Islet precursor cell (in vitro differentiated cells): ENCODE data around the gene C11orf21.
"Not testable (repeated sequence)": the region's sequence is repeated elsewhere in the genome, so short reads cannot be mapped to it uniquely, and the experiment has no call there.

ENCODE experiments used
- DNase-seq: peaks from one replicate; pipeline ENCODE4 v3.0.0-alpha.2; 2018

The C11orf21 gene

GRCh38 chr11:2301631-2302305 is at the start of gene C11orf21, which contains the start of gene TSPAN32:
C11orf21 (minus strand) TSS chr11:2301918; CDS start chr11:2301808, 110 bp downstream.
TSPAN32 (plus strand) TSS chr11:2302013; CDS start chr11:2302150, 137 bp downstream.
- peak; percentile 55 for DNase-seq

- DNase-seq, result no peak
These were observed 47.3 kb upstream of the C11orf21 start for GRCh38 chr11:2348986-2349385.

GRCh38 chr11:2347308-2347830 is 45.7 kb upstream of the C11orf21 start:
- DNase-seq, result no peak

DNA sequence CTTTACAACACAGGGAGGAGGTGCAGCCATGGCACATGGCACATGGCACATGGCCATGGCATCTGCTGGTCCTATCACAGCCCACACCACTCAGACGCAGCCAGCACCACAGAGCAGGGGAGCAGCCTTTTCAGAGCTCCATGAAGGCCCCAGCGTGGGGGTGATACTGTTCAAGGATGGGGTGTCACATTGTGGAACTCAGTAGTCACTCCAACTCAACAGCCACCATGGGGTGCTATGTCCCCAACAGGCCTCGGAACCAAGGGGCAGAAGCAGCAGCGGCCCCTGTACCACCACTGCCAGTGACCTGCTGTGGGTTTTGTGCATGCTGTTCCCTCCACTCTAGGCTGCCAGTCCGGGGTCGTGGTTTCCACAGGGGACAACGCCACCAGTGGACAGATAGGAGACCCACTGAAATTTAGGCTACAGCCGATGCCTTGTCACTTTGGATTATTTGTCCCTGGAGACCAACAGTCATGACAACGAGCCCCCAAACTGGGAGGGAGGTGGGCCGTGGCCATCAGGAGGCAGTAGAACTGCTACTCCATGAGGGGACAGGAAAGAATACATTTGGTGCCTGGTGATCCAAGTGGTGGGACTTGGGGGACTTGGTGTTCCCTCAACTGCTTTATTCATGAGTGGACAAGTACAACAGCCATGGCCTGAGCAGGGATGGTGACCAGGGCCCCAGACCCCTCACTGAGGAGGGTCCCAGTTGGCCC is 45.0 kb upstream of the C11orf21 start:
- no peak for DNase-seq

- no peak for DNase-seq
These were observed 44.3 kb upstream of the C11orf21 start for GRCh38 chr11:2346014-2346413.

- DNase-seq, result no peak
These were observed 43.3 kb upstream of the C11orf21 start for GRCh38 chr11:2345050-2345449.

- DNase-seq, result no peak
These were observed 41.8 kb upstream of the C11orf21 start for GRCh38 chr11:2343502-2343901.

DNA sequence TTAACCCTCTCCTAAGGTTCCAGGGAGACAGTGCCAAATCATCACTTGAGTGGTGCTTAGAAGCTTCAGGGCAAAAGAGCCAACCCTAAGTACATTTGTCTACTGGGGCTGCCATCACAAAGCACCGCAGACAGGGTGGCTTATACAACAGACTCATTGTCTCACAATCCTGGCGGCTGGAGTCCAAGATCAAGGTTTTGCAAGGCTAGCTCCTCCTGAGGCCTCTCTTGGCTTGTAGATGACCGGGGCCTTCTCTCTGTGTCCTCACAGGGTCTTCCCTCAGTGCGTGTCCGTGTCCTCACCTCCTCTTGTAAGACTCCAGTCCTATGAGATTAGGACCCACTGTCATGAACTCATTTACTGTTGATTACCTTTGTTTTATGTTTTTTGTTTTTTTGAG is 41.3 kb upstream of the C11orf21 start:
- no peak for DNase-seq

GRCh38 chr11:2342557-2342956 is 40.8 kb upstream of the C11orf21 start:
- DNase-seq, result no peak

GRCh38 chr11:2338760-2339159 is 37.0 kb upstream of the C11orf21 start:
- not testable (repeated sequence) for DNase-seq

- not testable (repeated sequence) for DNase-seq
These were observed 33.6 kb upstream of the C11orf21 start for GRCh38 chr11:2335286-2335685.

GRCh38 chr11:2333486-2334205 is 31.9 kb upstream of the C11orf21 start:
- DNase-seq, result not testable (repeated sequence)

DNA sequence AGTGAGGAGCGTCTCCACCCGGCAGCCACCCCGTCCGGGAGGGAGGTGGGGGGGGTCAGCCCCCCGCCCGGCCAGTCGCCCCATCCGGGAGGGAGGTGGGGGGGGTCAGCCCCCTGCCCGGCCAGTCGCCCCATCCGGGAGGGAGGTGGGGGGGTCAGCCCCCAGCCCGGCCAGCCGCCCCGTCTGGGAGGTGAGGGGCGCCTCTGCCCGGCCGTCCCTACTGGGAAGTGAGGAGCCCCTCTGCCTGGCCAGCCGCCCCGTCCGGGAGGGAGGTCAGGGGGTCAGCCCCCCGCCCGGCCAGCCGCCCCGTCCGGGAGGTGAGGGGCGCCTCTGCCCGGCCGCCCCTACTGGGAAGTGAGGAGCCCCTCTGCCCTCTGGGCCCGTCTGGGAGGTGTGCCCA is 30.9 kb upstream of the C11orf21 start:
- not testable (repeated sequence) for DNase-seq

- no peak for DNase-seq
These were observed 29.7 kb upstream of the C11orf21 start for GRCh38 chr11:2331404-2331803.

DNA sequence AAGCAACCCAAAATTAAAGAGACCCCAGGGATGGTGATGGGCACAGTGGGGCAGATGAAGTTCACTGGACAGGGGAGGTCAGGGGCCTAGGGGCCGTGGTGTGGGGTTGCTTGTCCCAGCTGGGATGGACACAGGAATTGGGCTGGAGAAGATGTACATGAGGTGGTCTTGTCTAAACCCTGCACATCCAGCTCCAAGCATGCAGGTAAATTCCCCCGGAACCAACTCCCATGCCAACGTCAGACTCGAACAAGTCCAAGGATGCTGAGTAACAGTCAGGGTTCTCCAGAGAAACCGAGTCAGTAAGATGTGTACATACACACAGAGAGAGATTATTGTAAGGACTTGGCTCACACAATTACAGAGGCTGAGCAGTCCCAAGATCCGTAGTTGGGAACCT is 29.0 kb upstream of the C11orf21 start:
- no peak for DNase-seq

DNA sequence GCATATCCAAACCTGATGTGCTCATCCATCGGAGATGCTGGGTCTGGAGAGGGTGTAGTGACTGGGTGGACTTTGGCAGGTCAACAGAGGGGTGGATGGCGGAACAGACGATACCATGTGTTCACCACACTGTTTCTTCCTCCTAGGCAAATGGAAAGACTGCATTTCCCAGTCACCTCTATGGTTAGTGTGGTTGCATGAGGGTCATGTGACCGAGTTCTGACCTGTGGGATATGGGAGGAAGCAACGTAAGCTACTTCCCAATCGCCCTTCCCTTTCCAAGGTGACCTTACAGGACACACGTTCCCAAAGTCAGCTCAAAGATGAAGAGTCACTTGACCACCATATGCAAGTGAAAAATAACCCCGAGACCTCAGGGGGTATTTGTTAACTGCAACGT is 27.8 kb upstream of the C11orf21 start:
- no peak for DNase-seq

DNA sequence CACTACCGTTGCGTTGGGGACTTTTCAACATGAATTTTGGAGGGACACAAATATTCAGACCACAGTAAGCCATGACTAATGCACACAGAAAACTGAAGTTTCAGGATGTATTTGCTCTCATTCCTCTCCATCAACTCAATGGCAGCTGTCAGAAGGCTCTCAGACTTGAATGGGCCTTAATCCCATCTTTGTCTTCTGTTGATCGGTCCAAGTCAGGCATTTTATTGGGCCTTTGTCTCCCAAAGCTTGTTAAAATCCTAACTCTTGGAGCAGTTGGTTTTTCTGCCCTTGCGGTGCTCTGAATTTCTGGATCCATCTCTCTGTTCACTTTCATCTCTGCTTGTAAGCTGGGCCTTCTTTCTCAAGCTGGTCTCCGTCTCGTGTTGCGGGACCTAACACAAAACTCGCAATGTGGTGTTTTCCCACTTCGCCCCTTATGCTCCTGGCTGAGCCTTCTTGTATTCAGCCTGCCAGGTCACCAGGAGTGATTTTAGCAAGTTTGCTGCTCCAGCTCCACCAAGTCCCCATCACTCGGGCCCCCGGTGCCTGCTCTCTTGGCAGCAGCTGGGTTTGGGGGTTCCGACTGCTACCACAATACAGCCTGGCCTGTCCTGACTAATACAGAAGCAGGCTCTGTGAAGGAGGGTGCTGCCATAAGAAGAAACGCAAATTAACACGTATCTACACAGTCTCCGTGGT is 27.1 kb upstream of the C11orf21 start:
- DNase-seq, result no peak

DNA sequence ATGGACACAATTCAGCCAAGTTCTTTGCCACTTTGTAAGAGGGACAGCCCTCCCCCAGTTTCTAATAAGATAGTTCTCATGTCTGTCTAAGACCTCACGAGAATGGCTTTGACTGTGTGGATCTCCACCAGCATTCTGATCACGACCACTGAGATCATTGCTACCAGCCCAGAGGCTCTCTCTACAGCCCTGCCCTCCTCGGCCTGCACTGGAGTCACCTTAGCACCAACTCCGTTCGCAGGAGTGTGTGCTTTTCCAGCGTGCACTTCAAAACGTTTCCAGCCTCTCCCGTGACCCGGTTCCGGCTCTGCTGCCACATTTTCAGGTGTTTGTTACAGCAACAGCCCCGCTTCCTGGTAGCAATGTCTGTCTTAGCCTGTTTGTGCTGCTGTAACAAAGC is 26.3 kb upstream of the C11orf21 start:
- DNase-seq, result no peak

DNA sequence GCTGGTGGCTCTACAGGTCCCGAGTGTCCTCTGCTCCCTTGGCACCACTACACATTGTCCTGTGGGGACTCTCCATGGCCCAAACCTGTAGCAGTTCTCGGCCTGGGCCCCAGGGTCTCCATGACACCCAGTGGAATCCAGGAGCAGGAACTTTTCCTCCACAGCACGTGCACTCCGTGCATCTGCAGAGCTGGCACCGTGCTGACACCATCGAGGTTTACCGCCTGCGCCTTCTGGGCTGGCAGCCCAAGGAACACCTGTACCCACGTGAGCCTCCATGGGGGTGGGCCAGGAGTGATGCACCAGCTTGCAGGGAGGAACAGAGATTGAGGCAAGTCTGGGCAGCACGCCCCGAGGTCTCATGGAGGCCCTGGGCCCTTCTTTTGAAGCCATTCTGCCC is 25.3 kb upstream of the C11orf21 start:
- DNase-seq, result no peak

GRCh38 chr11:2325719-2326118 is 24.0 kb upstream of the C11orf21 start:
- no peak for DNase-seq

- DNase-seq, result no peak
These were observed 23.4 kb upstream of the C11orf21 start for GRCh38 chr11:2325123-2325522.

DNA sequence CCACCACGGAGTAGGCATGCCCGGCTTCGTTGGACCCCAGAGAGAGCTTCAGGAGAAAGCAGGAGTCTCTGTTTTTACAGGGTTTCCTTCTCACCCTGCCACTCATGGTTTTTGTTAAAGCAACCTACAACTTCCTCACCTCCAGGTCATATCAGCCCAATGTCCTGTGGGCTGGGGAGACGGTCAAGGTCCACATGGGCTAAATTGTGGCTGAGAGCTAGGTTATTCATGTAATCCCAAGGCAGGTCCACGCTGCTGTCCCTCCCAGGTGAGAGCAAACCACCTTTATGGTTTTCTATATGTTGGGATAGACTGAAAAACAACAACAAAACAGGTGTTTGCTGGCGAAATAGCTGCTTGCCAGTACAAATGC is 19.6 kb upstream of the C11orf21 start:
- DNase-seq, result no peak
